Purkinje cell (primary cell): ENCODE measurements around the gene TMEM213. TPM values are rescaled to one million over a fixed set of nuclear protein-coding genes. Genes with fewer than 3 reads are reported as not detected.

ENCODE experiments used
- polyA plus RNA-seq: library from polyadenylated mRNA; unstranded; fragments of >200 nt; fragmentation: Nextera tagmentation; gene quantifications from 2 replicates; pipeline ENCODE4 v1.2.1, GENCODE V29; 2014

The TMEM213 gene, protein sequence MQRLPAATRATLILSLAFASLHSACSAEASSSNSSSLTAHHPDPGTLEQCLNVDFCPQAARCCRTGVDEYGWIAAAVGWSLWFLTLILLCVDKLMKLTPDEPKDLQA
- not detected in 2 replicates for polyA plus RNA-seq

GRCh38 chr7:138797715-138798320 is at the start of gene TMEM213, which contains the start of gene ATP6V0A4:
TMEM213 (plus strand) TSS chr7:138797994; CDS start chr7:138798105, 111 bp downstream.
ATP6V0A4 (minus strand) TSS chr7:138798196; CDS start chr7:138771247, 26,949 bp downstream.

Other genes starting within 250 kb of the TMEM213 start
- not detected in 2 replicates for gene SVOPL, start 96.6 kb upstream of the TMEM213 start, polyA plus RNA-seq
- not detected in 2 replicates for gene ATP6V0A4, start 202 bp downstream of the TMEM213 start, polyA plus RNA-seq
- gene KIAA1549, start 183.4 kb downstream of the TMEM213 start, polyA plus RNA-seq: 1.0 TPM in 1 of 2 replicates, not detected in the other
- gene ZC3HAV1L, start 238.0 kb downstream of the TMEM213 start, polyA plus RNA-seq: not detected in 2 replicates